Endothelial cell of umbilical vein (primary cell): ENCODE measurements around the gene LIMCH1. TPM values are rescaled to one million over a fixed set of nuclear protein-coding genes. Genes with fewer than 3 reads are reported as not detected.

Experiments used
- BruUV-seq: library from RNA; stranded (reverse); fragments of 400-500 nt; replicated peaks from 2 replicates; lab custom pipeline; 2021; lab: Mats Ljungman, UMichigan
- CTCF ChIA-PET: fragments of 300-600, 350-600 bp; sonication (Branson Sonifier 250); formaldehyde crosslinking; loops from one replicate; lab custom pipeline; 2021; ENCODE audit warnings: antibody characterized with exemption, inconsistent platforms; lab: Charles Lee
- POLR2A ChIA-PET: fragments of 300-600, 350-600 bp; sonication (Branson Sonifier 250); formaldehyde crosslinking; loops from one replicate; lab custom pipeline; 2021; ENCODE audit warnings: antibody characterized with exemption, inconsistent platforms; lab: Charles Lee
- DNase-seq: peaks from one replicate; pipeline ENCODE4 v3.0.0-alpha.2; 2011; ENCODE audit warnings: low read depth, low spot score
- FAIRE-seq: peaks from 2 replicates; lab custom pipeline; 2011; peaks lifted over from hg19 to GRCh38; lab: Jason Lieb, UNC
- H2AFZ ChIP-seq: 2 replicates; pipeline ENCODE4 v1.6.0; 2012; ENCODE audit warnings: low read depth, low read length, control low read depth, inconsistent platforms
- H3K27ac ChIP-seq: 2 replicates; pipeline ENCODE4 v1.5.1; 2011; ENCODE audit warnings: low read depth, mild to moderate bottlenecking, control low read depth, low read length, moderate library complexity; ENCODE audit not compliant: insufficient read depth
- H3K27me3 ChIP-seq, 2 experiments: 2 replicates each; pipeline versions ENCODE4 v1.6.0 to v1.6.1; 2011; ENCODE audit warnings: low read length in 2 of 2, mixed read lengths in 1 of 2; ENCODE audit not compliant: control insufficient read depth in 2 of 2, insufficient read depth in 2 of 2
- H3K36me3 ChIP-seq, 2 experiments: 2 replicates in 1 of 2; 3 replicates in 1 of 2; pipeline ENCODE4 v1.5.1; 2011; ENCODE audit warnings: low read length in 2 of 2, mild to moderate bottlenecking in 1 of 2, moderate library complexity in 1 of 2; ENCODE audit not compliant: control insufficient read depth in 2 of 2, insufficient read depth in 2 of 2; ENCODE audit errors: extremely low read depth in 1 of 2
- H3K4me1 ChIP-seq: 3 replicates; pipeline ENCODE4 v1.5.1; 2011; ENCODE audit warnings: mild to moderate bottlenecking, low read length; ENCODE audit not compliant: control insufficient read depth, insufficient read depth; ENCODE audit errors: extremely low read depth
- H3K4me2 ChIP-seq: 2 replicates; pipeline ENCODE4 v1.6.1; 2011; ENCODE audit warnings: low read length, control low read depth, mixed read lengths; ENCODE audit not compliant: insufficient read depth
- H3K4me3 ChIP-seq, 3 experiments: fragments of 200-600 bp in 1 of 3; sonication (generic), shearing (Covaris generic) in 1 of 3; replicated peaks in 1 of 3; 2 replicates each; pipeline ENCODE4 v1.5.1; 2011 to 2016; ENCODE audit warnings: control low read depth in 3 of 3, low read length in 3 of 3, mild to moderate bottlenecking in 2 of 3, inconsistent platforms in 1 of 3, low read depth in 1 of 3, moderate library complexity in 1 of 3; ENCODE audit not compliant: insufficient read depth in 1 of 3
- H3K79me2 ChIP-seq: 2 replicates; pipeline ENCODE4 v1.6.0; 2012; ENCODE audit warnings: low read length, inconsistent platforms; ENCODE audit not compliant: control insufficient read depth, insufficient read depth
- H3K9ac ChIP-seq: replicated peaks from 2 replicates; pipeline ENCODE3; 2011; ENCODE audit warnings: low read length, control low read depth; ENCODE audit not compliant: insufficient read depth; ENCODE audit errors: extremely low read depth
- H3K9me1 ChIP-seq: replicated peaks from 3 replicates; pipeline ENCODE4 v1.6.0; 2011; ENCODE audit warnings: mild to moderate bottlenecking, low read length; ENCODE audit not compliant: control insufficient read depth, insufficient read depth; ENCODE audit errors: extremely low read depth
- H3K9me3 ChIP-seq: replicated peaks from 2 replicates; pipeline ENCODE4 v1.5.1; 2012; ENCODE audit warnings: low read length, inconsistent platforms; ENCODE audit not compliant: control insufficient read depth, insufficient read depth
- H4K20me1 ChIP-seq: replicated peaks from 2 replicates; pipeline ENCODE3; 2011; ENCODE audit warnings: mild to moderate bottlenecking, low read length; ENCODE audit not compliant: control insufficient read depth, insufficient read depth; ENCODE audit errors: extremely low read depth
- CTCF ChIP-seq, 2 donors: IDR thresholded peaks; 1 replicate in 1 of 2; 2 replicates in 1 of 2; pipeline ENCODE4 v1.5.1; 2011; ENCODE audit warnings: low read length in 2 of 2, mild to moderate bottlenecking in 2 of 2, moderate library complexity in 2 of 2, control low read depth in 1 of 2, inconsistent platforms in 1 of 2, low read depth in 1 of 2; ENCODE audit not compliant: insufficient read depth in 1 of 2; ENCODE audit errors: extremely low read depth in 1 of 2
- EZH2 ChIP-seq: IDR thresholded peaks from 2 replicates; pipeline ENCODE4 v1.6.1; 2012; ENCODE audit warnings: borderline replicate concordance, low read depth, mild to moderate bottlenecking, moderate library complexity, low read length, inconsistent platforms; ENCODE audit not compliant: severe bottlenecking
- FOS ChIP-seq: IDR thresholded peaks from 2 replicates; pipeline ENCODE4 v1.6.1; 2011; ENCODE audit warnings: mild to moderate bottlenecking, low read length, moderate library complexity, borderline replicate concordance; ENCODE audit not compliant: insufficient read depth
- GATA2 ChIP-seq: IDR thresholded peaks from 2 replicates; pipeline ENCODE4 v1.7.0; 2011; ENCODE audit warnings: low read depth, mild to moderate bottlenecking, moderate library complexity, mixed read lengths, low read length; ENCODE audit not compliant: insufficient read length, insufficient read depth
- JUN ChIP-seq: IDR thresholded peaks from 2 replicates; pipeline ENCODE4 v1.6.1; 2011; ENCODE audit warnings: borderline replicate concordance, low read depth; ENCODE audit not compliant: insufficient read length, insufficient read depth
- MYC ChIP-seq: IDR thresholded peaks from one replicate; pipeline ENCODE4 v1.6.1; 2011; ENCODE audit warnings: mild to moderate bottlenecking, low read depth, low read length
- POLR2A ChIP-seq: IDR thresholded peaks from 2 replicates; pipeline ENCODE4 v1.6.1; 2012; ENCODE audit warnings: low read depth, mild to moderate bottlenecking, control low read depth, low read length
- POLR2AphosphoS5 ChIP-seq: IDR thresholded peaks from 2 replicates; pipeline ENCODE4 v1.6.1; 2012; ENCODE audit warnings: low read depth, mild to moderate bottlenecking, control low read depth, low read length, moderate library complexity; ENCODE audit not compliant: insufficient read depth
- dilution Hi-C: fragments of 300-500 bp; cut with MboI; formaldehyde crosslinking; loops from one replicate; pipeline ENCODE4 v1.15.0; 2019; ENCODE audit warnings: low sequenced_read_pairs; ENCODE audit not compliant: extremely low pct_ligation_motif_present
- intact Hi-C: fragments of 100-400 bp; cut with micrococcal nuclease; formaldehyde crosslinking; loops from one replicate; pipeline ENCODE4 v1.10.0; 2022
- polyA plus RNA-seq, 4 experiments: library from polyadenylated mRNA; depleted of rRNA in 3 of 4; stranded (reverse) in 3 of 4; unstranded in 1 of 4; fragments of >200 nt; gene quantifications; 2 replicates each; pipeline versions ENCODE4 v1.2.1 to v1.2.3, GENCODE V29; 2011 to 2012; ENCODE audit warnings: missing spikeins in 1 of 4
- total RNA-seq: library from RNA; stranded (reverse); gene quantifications from 2 replicates; pipeline ENCODE4 v1.2.3, GENCODE V29; 2021
- TF ChIP-seq, protein P1 (sequence below): IDR thresholded peaks from 2 replicates; pipeline ENCODE4 v1.6.1; 2011; ENCODE audit not compliant: insufficient read depth, insufficient read length

LIMCH1 gene
- total and polyA plus RNA-seq, 2 donors (not counting 3 experiments of a cell fraction or from before 2014, with no cell fraction given), result 14.3 to 32.8 TPM

DNA sequence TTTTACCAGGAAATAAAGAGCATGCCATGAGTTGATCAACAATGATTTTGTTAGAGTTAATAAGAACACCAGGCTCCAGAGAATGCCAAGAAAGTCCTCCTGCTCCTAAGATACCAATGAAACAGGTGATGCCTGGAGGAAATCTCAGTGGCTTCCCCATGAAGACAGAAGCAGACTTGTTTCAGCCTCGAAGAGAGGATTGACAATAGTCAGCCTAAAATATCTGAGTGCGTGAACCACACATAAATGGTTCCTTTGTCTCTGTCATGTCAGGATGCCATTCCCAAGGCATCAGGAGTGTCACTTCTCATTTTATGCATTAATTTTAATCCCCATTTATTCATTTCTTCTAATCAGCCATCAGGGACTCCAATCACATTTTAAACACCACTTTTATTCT lies 141.0 kb downstream of the LIMCH1 start:
- no peaks in the 10 kb centered on the region for H4K20me1 ChIP-seq
- H3K9me3 ChIP-seq, result no peaks in the 10 kb centered on the region
- TF ChIP-seq MYC, result no peak
- no peak for TF ChIP-seq GATA2
- TF ChIP-seq POLR2AphosphoS5, result no peak
- TF ChIP-seq, protein P1, sequence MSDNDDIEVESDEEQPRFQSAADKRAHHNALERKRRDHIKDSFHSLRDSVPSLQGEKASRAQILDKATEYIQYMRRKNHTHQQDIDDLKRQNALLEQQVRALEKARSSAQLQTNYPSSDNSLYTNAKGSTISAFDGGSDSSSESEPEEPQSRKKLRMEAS, result no peak
- no peak for TF ChIP-seq POLR2A
- TF ChIP-seq JUN, result no peak
- TF ChIP-seq CTCF (IDR thresholded peaks at IDR 0.05; ENCODE audit: extremely low read depth in 1 of 2, insufficient read depth in 1 of 2, low read depth in 1 of 2, low read length in 2 of 2), result no peak
- no peak for TF ChIP-seq FOS
- TF ChIP-seq EZH2, result no peak
- H3K4me3 ChIP-seq, result no peak overlapping the region
- no peak overlapping the region for H2AFZ ChIP-seq
- no peaks in the 10 kb centered on the region for H3K79me2 ChIP-seq
- H3K9me1 ChIP-seq, result no peaks in the 10 kb centered on the region
- no peaks in the 10 kb centered on the region for H3K4me1 ChIP-seq
- H3K36me3 ChIP-seq, result peaks cover 0 to 5% of the 10 kb centered on the region in 2 experiments
- no peak for DNase-seq
- dilution Hi-C loops (no loop called here), intact Hi-C loops (no loop called here)
- CTCF ChIA-PET, result no interaction called here
- no peak overlapping the region for H3K4me2 ChIP-seq
- peaks cover 7 to 14% of the 10 kb centered on the region in 2 experiments for H3K27me3 ChIP-seq
- H3K27ac ChIP-seq, result no peak overlapping the region
- no peak overlapping the region for H3K9ac ChIP-seq
- POLR2A ChIA-PET, result no interaction called here
- no TSS peak for BruUV-seq
- FAIRE-seq, result no peak
